Skeletal muscle tissue (tissue), 4 donors: ENCODE measurements around the gene PTPRH. TPM values are rescaled to one million over a fixed set of nuclear protein-coding genes. Genes with fewer than 3 reads are reported as not detected.
"Not testable (repeated sequence)": the region's sequence is repeated elsewhere in the genome, so short reads cannot be mapped to it uniquely, and the experiment has no call there.

Experiments
- H3K27ac ChIP-seq: one replicate; pipeline ENCODE4 v1.7.0; 2013; ENCODE audit warnings: mild to moderate bottlenecking, low read depth, low read length, inconsistent platforms
- H3K27me3 ChIP-seq, 3 donors: one replicate each; pipeline ENCODE4 v1.7.0; 2013; ENCODE audit warnings: low read length in 3 of 3; ENCODE audit not compliant: control insufficient read depth in 3 of 3, insufficient read depth in 3 of 3
- H3K36me3 ChIP-seq, 3 donors: one replicate each; pipeline ENCODE4 v1.7.0; 2013; ENCODE audit warnings: low read length in 3 of 3; ENCODE audit not compliant: control insufficient read depth in 3 of 3, insufficient read depth in 3 of 3
- H3K4me1 ChIP-seq, 3 donors: one replicate each; pipeline ENCODE4 v1.7.0; 2013; ENCODE audit warnings: low read length in 3 of 3, mild to moderate bottlenecking in 3 of 3; ENCODE audit not compliant: control insufficient read depth in 3 of 3, insufficient read depth in 3 of 3
- H3K4me3 ChIP-seq, 3 donors: one replicate each; pipeline ENCODE4 v1.7.0; 2013; ENCODE audit warnings: low read length in 3 of 3
- H3K9ac ChIP-seq, 3 donors: one replicate each; pipeline ENCODE4 v1.7.0; 2013; ENCODE audit warnings: low read length in 3 of 3, mild to moderate bottlenecking in 3 of 3, moderate library complexity in 2 of 3, low read depth in 1 of 3
- H3K9me3 ChIP-seq, 3 donors: one replicate each; pipeline ENCODE4 v1.7.0; 2013; ENCODE audit warnings: low read length in 3 of 3; ENCODE audit not compliant: control insufficient read depth in 3 of 3
- total RNA-seq: library from RNA; depleted of rRNA; stranded (reverse); fragments of >200 nt; gene quantifications from one replicate; pipeline ENCODE4 v1.2.3, GENCODE V29; 2014
- donor health status: Osteomylitis.

The PTPRH gene
- total RNA-seq, 1 donor from 2014 or later = under 0.01 TPM

DNA sequence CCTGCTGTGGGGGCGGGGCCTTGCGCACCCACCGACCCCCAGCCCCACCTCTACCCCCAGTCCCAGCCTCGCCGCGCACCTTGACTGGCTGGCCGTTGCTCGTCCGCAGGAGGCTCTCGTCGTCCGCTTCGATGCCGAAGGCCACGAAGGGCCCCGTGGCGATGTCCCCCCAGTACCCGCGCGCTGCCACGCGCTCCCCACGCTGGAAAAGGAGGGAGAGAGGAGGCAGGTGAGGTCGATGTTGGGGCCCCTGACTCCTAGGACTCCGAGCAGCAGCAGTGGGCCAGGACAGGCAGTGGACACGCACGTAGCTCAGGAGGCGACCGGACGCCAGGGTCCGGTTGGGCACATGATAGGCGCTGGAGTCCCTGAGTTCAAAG lies 48.3 kb downstream of the PTPRH start:
- H3K36me3 ChIP-seq = no peaks in the 10 kb centered on the region
- H3K4me3 ChIP-seq = no peak overlapping the region
- no peaks in the 10 kb centered on the region for H3K9me3 ChIP-seq
- peaks cover 15 to 30% (median 19%) of the 10 kb centered on the region in 3 donors for H3K4me1 ChIP-seq
- H3K27me3 ChIP-seq = peaks cover 32 to 36% (median 32%) of the 10 kb centered on the region in 3 donors
- no peak overlapping the region for H3K27ac ChIP-seq
- H3K9ac ChIP-seq = no peak overlapping the region

GRCh38 chr19:55160128-55160985 lies 48.9 kb downstream of the PTPRH start:
- Histone ChIP-seq H3K27me3 (peaks cover 28 to 30% (median 28%) of the 10 kb centered on the region in 3 donors), H3K4me1 (peaks cover 10 to 28% (median 15%) of the 10 kb centered on the region in 3 donors)

DNA sequence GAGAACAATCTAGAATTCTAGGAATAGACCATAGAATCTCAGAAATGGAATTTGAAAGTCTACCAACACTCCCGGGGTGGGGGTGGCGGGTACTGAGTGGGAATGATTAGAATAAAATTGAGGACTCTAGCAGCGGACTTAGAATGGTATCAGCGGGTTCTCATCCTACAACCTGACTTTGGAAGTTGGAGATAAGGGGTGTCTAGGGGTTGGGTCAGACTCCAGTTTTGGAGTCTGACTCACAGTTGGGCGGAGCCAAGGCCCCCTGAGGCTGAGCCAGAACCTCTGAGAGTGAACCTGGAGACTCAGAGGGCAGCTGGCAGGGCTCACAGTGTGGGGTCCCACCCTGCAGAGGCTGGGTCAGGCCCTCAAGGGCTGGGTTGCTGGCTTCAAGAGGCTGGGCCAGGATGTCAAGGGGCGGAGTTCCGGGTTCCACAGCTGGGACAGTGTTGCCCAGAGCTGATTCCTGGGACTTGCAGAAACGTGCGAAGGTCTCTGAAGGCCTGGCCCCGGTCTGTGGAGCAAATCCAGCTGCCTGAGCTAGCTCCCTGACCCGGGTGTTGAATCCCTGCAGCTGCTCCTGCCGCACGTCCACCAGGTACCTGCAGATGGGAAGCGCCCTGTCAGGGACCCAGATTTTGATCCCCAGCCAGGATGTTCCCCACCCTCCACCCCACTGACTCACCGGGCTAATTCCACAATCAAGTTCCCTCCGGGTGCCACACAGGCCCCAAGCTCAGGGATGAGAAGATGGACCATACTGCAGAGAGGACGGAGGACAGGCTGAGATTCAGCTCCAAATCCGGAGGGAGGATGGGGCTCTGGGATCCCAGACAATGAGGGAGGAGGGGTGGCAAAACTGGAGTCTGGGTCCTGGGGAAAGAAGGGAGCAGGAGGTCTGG lies 50.2 kb downstream of the PTPRH start:
- Histone ChIP-seq H3K36me3 (no peaks in the 10 kb centered on the region), H3K27ac (peak overlapping the region; percentile 47), H3K9me3 (no peaks in the 10 kb centered on the region), H3K27me3 (peaks cover 28 to 32% (median 30%) of the 10 kb centered on the region in 3 donors), H3K9ac (peak overlapping the region in 1 of 3 donors; percentile 76), H3K4me1 (peaks cover 10 to 28% (median 15%) of the 10 kb centered on the region in 3 donors), H3K4me3 (peak overlapping the region in 1 of 3 donors; percentile 64)

More at GRCh38 chr19:55160128-55160985, 48.9 kb downstream of the PTPRH start:
- Histone ChIP-seq H3K36me3 (no peaks in the 10 kb centered on the region), H3K27ac (no peak overlapping the region), H3K9ac (peak overlapping the region in 1 of 3 donors; percentile 54), H3K9me3 (no peaks in the 10 kb centered on the region), H3K4me3 (peak overlapping the region in 1 of 3 donors; percentile 45)

- Histone ChIP-seq H3K4me1 (peaks cover 10 to 28% (median 15%) of the 10 kb centered on the region in 3 donors), H3K9ac (peak overlapping the region in 1 of 3 donors; percentile 8), H3K9me3 (no peaks in the 10 kb centered on the region), H3K27me3 (peaks cover 29 to 32% (median 30%) of the 10 kb centered on the region in 3 donors), H3K36me3 (no peaks in the 10 kb centered on the region), H3K4me3 (no peak overlapping the region), H3K27ac (peak overlapping the region; percentile 47)
Measured at GRCh38 chr19:55158423-55158822, 50.9 kb downstream of the PTPRH start.

DNA sequence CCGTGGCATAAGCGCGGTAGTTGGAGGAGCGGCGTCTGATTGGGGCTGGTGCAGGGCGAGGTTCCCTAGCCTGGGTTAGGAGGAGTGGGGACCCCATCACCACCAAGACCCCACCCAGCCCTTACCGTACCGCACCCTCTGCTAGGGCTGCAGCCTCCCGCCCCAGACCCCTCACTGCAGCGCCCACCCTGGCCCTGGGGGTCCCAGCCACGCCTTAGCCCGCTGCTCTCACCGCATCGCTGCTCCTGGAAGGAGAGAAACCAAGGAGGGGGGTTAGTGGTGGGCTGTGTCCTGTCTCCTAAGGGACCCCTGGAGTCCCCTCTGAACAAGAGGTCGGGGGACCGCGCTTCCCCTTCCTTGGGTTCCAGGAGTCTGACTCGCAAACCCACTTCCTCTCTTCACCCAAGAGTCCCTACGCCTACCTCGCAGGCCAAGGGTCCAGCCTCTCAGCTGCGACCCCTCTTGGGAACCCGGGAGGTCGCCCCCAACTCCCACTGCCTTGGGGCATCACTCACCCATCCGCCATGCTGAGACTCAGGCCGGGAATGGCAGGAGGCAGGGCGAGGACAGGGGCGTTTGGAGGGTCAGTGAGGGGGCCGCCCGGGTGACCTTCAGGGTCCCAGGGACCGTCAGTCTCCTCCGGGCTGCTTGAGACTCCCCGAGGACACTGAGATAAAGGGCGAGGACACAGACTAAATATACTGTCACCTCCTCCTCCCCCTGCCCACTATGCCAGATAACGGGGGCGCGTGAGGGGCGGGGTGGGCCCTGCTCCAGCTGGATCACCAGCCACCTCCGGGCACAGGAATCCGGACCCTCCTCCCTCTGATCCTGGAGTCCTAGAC lies 52.0 kb downstream of the PTPRH start, which contains the start of gene TNNI3:
Gene TNNI3 (minus strand): TSS at position 669 of the 845 bp plus-strand sequence. CDS start 143 bp downstream, at position 526.
- peaks cover 10 to 28% (median 15%) of the 10 kb centered on the region in 3 donors for H3K4me1 ChIP-seq
- H3K27ac ChIP-seq = peak within 1 kb of the TSS; percentile 47
- peak within 1 kb of the TSS in 1 of 3 donors; percentile 56 for H3K4me3 ChIP-seq
- no peaks in the 10 kb centered on the region for H3K36me3 ChIP-seq
- no peaks in the 10 kb centered on the region for H3K9me3 ChIP-seq
- peaks cover 29 to 32% (median 30%) of the 10 kb centered on the region in 3 donors for H3K27me3 ChIP-seq
- H3K9ac ChIP-seq = peak within 1 kb of the TSS in 1 of 3 donors; percentile 16

DNA sequence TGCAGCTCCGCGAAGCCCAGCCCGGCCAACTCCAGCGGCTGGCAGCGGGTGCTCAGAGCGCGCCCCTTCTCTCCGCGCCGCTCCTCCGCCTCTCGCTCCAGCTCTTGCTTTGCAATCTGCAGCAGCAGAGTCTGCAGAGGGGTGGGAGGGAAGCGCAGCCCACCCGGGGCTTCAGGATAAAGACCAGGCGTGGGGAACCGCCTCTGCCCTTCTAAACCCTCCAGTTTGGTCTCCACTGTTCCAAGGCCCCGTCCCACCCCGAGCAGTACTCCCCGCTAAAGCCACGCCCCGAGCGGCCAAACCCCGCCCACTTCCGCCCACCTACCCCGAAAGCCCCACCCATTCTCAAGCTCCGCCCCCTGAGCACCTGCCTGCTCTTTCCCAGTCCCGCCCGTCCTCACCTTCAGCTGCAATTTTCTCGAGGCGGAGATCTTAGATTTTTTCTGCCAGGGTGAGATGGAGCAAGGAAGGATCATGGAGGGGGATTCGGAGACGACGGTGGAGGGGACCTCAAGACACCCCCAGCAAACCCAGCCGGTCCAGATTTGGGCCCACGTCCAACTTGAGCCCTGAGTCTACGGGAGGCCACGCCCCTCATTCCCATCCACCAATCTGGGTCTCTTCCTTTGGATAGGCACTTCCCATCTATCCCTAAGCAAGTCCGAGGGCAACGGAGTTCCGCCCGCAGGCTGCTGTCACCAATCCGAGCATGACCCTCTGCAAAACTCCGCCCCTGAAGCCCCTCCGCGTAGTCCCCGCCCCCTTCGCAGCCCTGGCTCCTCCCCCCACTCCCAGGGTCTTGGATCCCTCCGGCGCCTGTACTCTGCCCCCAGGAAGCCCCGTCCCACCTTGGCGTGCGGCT lies 52.9 kb downstream of the PTPRH start:
- H3K36me3 ChIP-seq = no peaks in the 10 kb centered on the region
- no peak overlapping the region for H3K27ac ChIP-seq

DNA sequence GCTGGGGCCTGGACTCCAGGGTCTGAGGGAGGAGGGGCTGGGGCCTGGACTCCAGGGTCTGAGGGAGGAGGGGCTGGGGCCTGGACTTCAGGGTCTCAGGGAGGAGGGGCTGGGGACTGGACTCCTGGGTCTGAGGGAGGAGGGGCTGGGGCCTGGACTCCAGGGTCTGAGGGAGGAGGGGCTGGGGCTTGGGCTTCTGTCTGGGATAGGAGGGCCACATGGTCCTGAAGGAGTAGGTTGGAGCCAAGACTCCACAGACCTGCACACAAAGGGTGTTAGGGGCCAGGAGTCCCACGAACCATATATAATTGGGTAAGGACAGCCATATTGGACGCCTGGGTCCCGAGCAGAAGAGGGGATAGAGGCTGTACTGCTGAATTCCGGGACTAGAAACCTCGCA lies 53.5 kb downstream of the PTPRH start:
- not testable (repeated sequence) for H3K27ac ChIP-seq, H3K9me3 ChIP-seq, H3K36me3 ChIP-seq
- H3K9ac ChIP-seq = peak overlapping the region in 1 of 3 donors; percentile 71
- H3K4me1 ChIP-seq = peaks cover 13 to 28% (median 22%) of the 10 kb centered on the region in 3 donors
- peak overlapping the region in 1 of 3 donors; percentile 56 for H3K4me3 ChIP-seq
- H3K27me3 ChIP-seq = peaks cover 18 to 19% (median 18%) of the 10 kb centered on the region in 3 donors

More for the DNA sequence above, 52.9 kb downstream of the PTPRH start:
- peak overlapping the region in 1 of 3 donors; percentile 71 for H3K9ac ChIP-seq
- peaks cover 13 to 28% (median 19%) of the 10 kb centered on the region in 3 donors for H3K4me1 ChIP-seq
- H3K9me3 ChIP-seq = no peaks in the 10 kb centered on the region
- H3K4me3 ChIP-seq = peak overlapping the region in 1 of 3 donors; percentile 56
- H3K27me3 ChIP-seq = peaks cover 22 to 24% (median 22%) of the 10 kb centered on the region in 3 donors

- H3K27ac ChIP-seq = no peak overlapping the region
- no peaks in the 10 kb centered on the region for H3K9me3 ChIP-seq
- H3K9ac ChIP-seq = no peak overlapping the region
- no peak overlapping the region for H3K4me3 ChIP-seq
- no peaks in the 10 kb centered on the region for H3K36me3 ChIP-seq
- peaks cover 6 to 23% (median 14%) of the 10 kb centered on the region in 3 donors for H3K4me1 ChIP-seq
- H3K27me3 ChIP-seq = peaks cover 16 to 21% (median 16%) of the 10 kb centered on the region in 3 donors
Measured at GRCh38 chr19:55153652-55154264, 55.5 kb downstream of the PTPRH start.
